CD14-positive monocyte (primary cell): ENCODE data around the gene PRPF4. TPM values are rescaled to one million over a fixed set of nuclear protein-coding genes. Genes with fewer than 3 reads are reported as not detected.

ENCODE experiments used
- DNase-seq, 3 donors: peaks; one replicate each; pipeline ENCODE4 v3.0.0-alpha.2; 2011 to 2022
- H2AFZ ChIP-seq: 2 replicates; pipeline ENCODE4 v1.6.0; 2012; ENCODE audit warnings: mild to moderate bottlenecking, low read depth, low read length, inconsistent platforms; ENCODE audit not compliant: insufficient read depth, poor library complexity, severe bottlenecking
- H3K27ac ChIP-seq, 2 donors: 1 replicate in 1 of 2; 2 replicates in 1 of 2; pipeline ENCODE4 v1.5.1; 2012 to 2013; ENCODE audit warnings: low read length in 2 of 2, control low read depth in 1 of 2, inconsistent platforms in 1 of 2, low read depth in 1 of 2, mild to moderate bottlenecking in 1 of 2
- H3K27me3 ChIP-seq, 2 donors: one replicate each; pipeline versions ENCODE4 v1.6.0 to v1.6.1; 2011 to 2013; ENCODE audit warnings: low read length in 2 of 2; ENCODE audit not compliant: control insufficient read depth in 2 of 2, insufficient read depth in 2 of 2
- H3K36me3 ChIP-seq, 2 donors: replicated peaks in 1 of 2; 1 replicate in 1 of 2; 2 replicates in 1 of 2; pipeline versions ENCODE4 v1.5.1 to v1.6.1; 2012 to 2013; ENCODE audit warnings: low read length in 2 of 2, control low read depth in 1 of 2, inconsistent platforms in 1 of 2, mild to moderate bottlenecking in 1 of 2; ENCODE audit not compliant: insufficient read depth in 2 of 2, control insufficient read depth in 1 of 2
- H3K4me1 ChIP-seq, 2 donors: 1 replicate in 1 of 2; 2 replicates in 1 of 2; pipeline versions ENCODE4 v1.5.1 to v1.6.1; 2012 to 2013; ENCODE audit warnings: low read length in 2 of 2, control low read depth in 1 of 2, inconsistent platforms in 1 of 2, mild to moderate bottlenecking in 1 of 2, moderate library complexity in 1 of 2; ENCODE audit not compliant: insufficient read depth in 2 of 2, control insufficient read depth in 1 of 2
- H3K4me2 ChIP-seq: replicated peaks from 2 replicates; pipeline ENCODE3; 2012; ENCODE audit warnings: low read length, moderate library complexity, mild to moderate bottlenecking; ENCODE audit not compliant: poor library complexity, severe bottlenecking; ENCODE audit errors: extremely low read depth
- H3K4me3 ChIP-seq, 3 experiments: fragments of 200-600 bp in 1 of 3; sonication (generic) in 1 of 3; replicated peaks in 1 of 3; 1 replicate in 2 of 3; 2 replicates in 1 of 3; pipeline ENCODE4 v1.5.1; 2011 to 2013; ENCODE audit warnings: low read length in 3 of 3, mild to moderate bottlenecking in 3 of 3, control low read depth in 2 of 3, low read depth in 2 of 3, inconsistent platforms in 1 of 3, moderate library complexity in 1 of 3
- H3K79me2 ChIP-seq: 2 replicates; pipeline ENCODE4 v1.6.0; 2012; ENCODE audit warnings: mild to moderate bottlenecking, control low read depth, inconsistent platforms, low read length, moderate library complexity; ENCODE audit not compliant: insufficient read depth
- H3K9ac ChIP-seq: 2 replicates; pipeline ENCODE4 v1.6.0; 2017; ENCODE audit warnings: low read length, mild to moderate bottlenecking; ENCODE audit not compliant: insufficient read depth, poor library complexity, severe bottlenecking
- H3K9me3 ChIP-seq, 2 donors: replicated peaks in 1 of 2; 1 replicate in 1 of 2; 2 replicates in 1 of 2; pipeline versions ENCODE4 v1.5.1 to v1.6.1; 2012 to 2013; ENCODE audit warnings: low read length in 2 of 2, control low read depth in 1 of 2; ENCODE audit not compliant: control insufficient read depth in 1 of 2, insufficient read depth in 1 of 2
- H4K20me1 ChIP-seq: 2 replicates; pipeline ENCODE4 v1.6.0; 2012; ENCODE audit warnings: mild to moderate bottlenecking, low read length, control low read depth, moderate library complexity; ENCODE audit not compliant: insufficient read depth
- H3K27ac Mint-ChIP-seq, 7 donors: one replicate each; pipeline ENCODE4 v1.8.0; 2020; ENCODE audit warnings: mild to moderate bottlenecking in 7 of 7, mixed read lengths in 7 of 7, moderate library complexity in 6 of 7, inconsistent platforms in 2 of 7
- H3K27me3 Mint-ChIP-seq, 3 donors: one replicate each; pipeline ENCODE4 v1.8.0; 2021 to 2022; ENCODE audit warnings: low read depth in 3 of 3, mild to moderate bottlenecking in 3 of 3, mixed read lengths in 3 of 3, moderate library complexity in 3 of 3, inconsistent platforms in 1 of 3
- H3K36me3 Mint-ChIP-seq, 2 donors: one replicate each; pipeline ENCODE4 v1.8.0; 2020; ENCODE audit warnings: mixed read lengths in 2 of 2, inconsistent platforms in 1 of 2, mild to moderate bottlenecking in 1 of 2
- H3K4me1 Mint-ChIP-seq: one replicate; pipeline ENCODE4 v1.8.0; 2020; ENCODE audit warnings: mild to moderate bottlenecking, mixed read lengths
- H3K4me3 Mint-ChIP-seq, 2 donors: one replicate each; pipeline ENCODE4 v1.8.0; 2020; ENCODE audit warnings: mild to moderate bottlenecking in 2 of 2, mixed read lengths in 2 of 2, moderate library complexity in 1 of 2
- H3K9me3 Mint-ChIP-seq, 7 donors: one replicate each; pipeline ENCODE4 v1.8.0; 2020 to 2022; ENCODE audit warnings: mixed read lengths in 7 of 7, mild to moderate bottlenecking in 6 of 7, moderate library complexity in 6 of 7, inconsistent platforms in 2 of 7
- CTCF ChIP-seq: fragments of 200-600 bp; IDR thresholded peaks from one replicate; pipeline ENCODE4 v1.8.0; 2022; ENCODE audit warnings: antibody characterized with exemption, mild to moderate bottlenecking
- WGBS: methylation state at CpG from one replicate; pipeline ENCODE4 v1.1.5; 2013; ENCODE audit warnings: missing lambda C conversion rate; ENCODE audit not compliant: insufficient coverage; 5-methylcytosine and 5-hydroxymethylcytosine counted together
- intact Hi-C, 2 donors: fragments of 100-400 bp; cut with micrococcal nuclease; formaldehyde crosslinking; loops; one replicate each; pipeline versions ENCODE4 v1.15.0 to v1.15.1; 2023
- polyA plus RNA-seq, 3 donors: library from polyadenylated mRNA; depleted of rRNA in 1 of 3; unstranded in 2 of 3; stranded (reverse) in 1 of 3; fragments of 300-500 nt in 2 of 3; fragments of >200 nt in 1 of 3; fragmentation: Illumina TruSeq in 2 of 3; gene quantifications; 1 replicate in 2 of 3; 2 replicates in 1 of 3; pipeline ENCODE4 v1.2.3, GENCODE V29; 2012 to 2021

The PRPF4 gene
- polyA plus RNA-seq, 3 donors, result 13.0 to 23.8 (median 22.1) TPM

GRCh38 chr9:113274474-113275156 lies 843 bp upstream of the PRPF4 start:
- H3K9ac ChIP-seq, result peak overlapping the region; percentile 95
- H3K36me3 Mint-ChIP-seq, result peaks cover 48 to 55% of the 10 kb centered on the region in 2 donors
- no peaks in the 10 kb centered on the region for H3K27me3 Mint-ChIP-seq
- peak; percentile 43 to 74 (median 67) for DNase-seq
- H3K9me3 Mint-ChIP-seq, result no peaks in the 10 kb centered on the region
- peak overlapping the region; percentile 91 to 98 for H3K27ac ChIP-seq
- under 1% methylated on average over 11 of the region's 15 CpGs for WGBS
- peak overlapping the region; percentile 84 to 87 (median 86) for H3K4me3 ChIP-seq
- peaks cover 52 to 62% of the 10 kb centered on the region in 2 donors for H3K36me3 ChIP-seq
- H3K4me1 Mint-ChIP-seq, result peaks cover 7% of the 10 kb centered on the region
- peaks cover 10% of the 10 kb centered on the region for H4K20me1 ChIP-seq
- no peak overlapping the region for H3K27ac Mint-ChIP-seq
- H3K79me2 ChIP-seq, result peaks cover 56% of the 10 kb centered on the region
- no peak overlapping the region for H3K4me3 Mint-ChIP-seq
- H3K27me3 ChIP-seq, result no peaks in the 10 kb centered on the region
- peak overlapping the region; percentile 87 for H2AFZ ChIP-seq
- H3K9me3 ChIP-seq, result no peaks in the 10 kb centered on the region
- peak overlapping the region; percentile 85 for H3K4me2 ChIP-seq
- intact Hi-C loops, result loop anchor here (2.0 to 5.0 kb wide), 6 partner anchors 54 to 383 kb away; partner anchors contain the start of genes C9orf43 (in 1 of the 2), FKBP15 (in 1 of the 2), POLE3 (in 1 of the 2) and SLC31A1 (in 1 of the 2)
- TF ChIP-seq CTCF, result peak; percentile 86
- peaks cover 13 to 20% of the 10 kb centered on the region in 2 donors for H3K4me1 ChIP-seq

- Histone ChIP-seq H3K36me3 (peaks cover 56 to 63% of the 10 kb centered on the region in 2 donors), H3K4me1 (peaks cover 13 to 20% of the 10 kb centered on the region in 2 donors), H3K27ac (no peak overlapping the region), H3K27me3 (no peaks in the 10 kb centered on the region), H3K4me2 (no peak overlapping the region), H3K79me2 (peaks cover 50% of the 10 kb centered on the region), H3K9me3 (no peaks in the 10 kb centered on the region), H4K20me1 (peaks cover 6% of the 10 kb centered on the region), H2AFZ (no peak overlapping the region), H3K9ac (no peak overlapping the region), H3K4me3 (no peak overlapping the region)
- no peak for TF ChIP-seq CTCF
- Mint-ChIP-seq H3K36me3 (peaks cover 57 to 61% of the 10 kb centered on the region in 2 donors), H3K27me3 (no peaks in the 10 kb centered on the region), H3K4me1 (peaks cover 7% of the 10 kb centered on the region), H3K4me3 (no peak overlapping the region), H3K9me3 (no peaks in the 10 kb centered on the region), H3K27ac (peak overlapping the region in 5 of 7 donors; percentile 12 to 65 (median 24))
- DNase-seq, result no peak
- 70% methylated on average over 2 of the region's 4 CpGs for WGBS
- intact Hi-C loops, result loop anchor here (5.0 kb wide), 3 partner anchors 133 to 378 kb away; partner anchors contain the start of genes C9orf43 (in 1 of the 2) and POLE3 (in 1 of the 2)
Measured at GRCh38 chr9:113278840-113279239, 3.4 kb downstream of the PRPF4 start.
